HL-60/S4 (cell line): ENCODE data around the gene THSD4.
"Not testable (repeated sequence)": the region's sequence is repeated elsewhere in the genome, so short reads cannot be mapped to it uniquely, and the experiment has no call there.

Experiments
- in situ Hi-C: fragments of 300-500 bp; cut with MboI; formaldehyde crosslinking; loops from 2 replicates; pipeline ENCODE4 v1.14.3; 2022; ENCODE audit warnings: low sequenced_read_pairs

THSD4 gene

DNA sequence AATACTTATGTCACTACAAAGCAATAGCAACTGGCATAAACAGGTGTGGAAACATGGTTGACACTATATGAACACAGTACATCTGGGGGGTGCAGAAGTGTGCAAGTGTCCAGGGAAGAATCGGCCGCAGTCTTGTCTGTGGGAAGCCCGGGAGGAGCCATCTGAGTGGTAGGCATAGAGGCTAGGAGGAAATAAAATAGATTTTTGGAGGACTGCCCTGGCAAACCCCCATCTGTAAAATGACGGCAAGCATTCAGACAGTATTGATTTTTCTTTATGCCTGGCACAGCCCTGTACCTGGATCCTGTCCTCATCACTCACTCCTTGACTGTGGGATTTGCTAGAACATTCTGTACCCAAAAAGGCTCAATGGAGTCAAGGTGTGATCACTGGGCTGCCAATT is 31.3 kb downstream of the THSD4 start:
- in situ Hi-C loops: no loop called here

DNA sequence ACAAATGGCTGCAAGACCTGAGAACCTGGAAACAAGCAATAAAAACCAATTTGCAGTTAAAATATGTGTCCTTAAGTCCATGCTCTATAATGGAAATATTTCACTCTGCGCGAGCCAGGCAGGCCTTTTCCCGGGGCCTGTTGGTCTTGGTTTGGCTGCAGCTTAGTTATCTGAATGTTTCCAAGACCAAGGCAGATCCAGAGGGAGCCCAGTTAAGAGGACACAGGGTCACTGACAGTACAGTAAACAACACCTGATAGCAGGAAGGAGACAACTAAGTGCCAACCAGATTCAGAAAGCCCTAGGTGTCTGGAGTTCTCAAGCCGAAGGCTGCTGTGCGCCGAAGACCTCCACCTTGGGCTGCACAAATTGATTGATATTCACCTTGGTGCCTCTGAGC is 32.8 kb downstream of the THSD4 start:
- in situ Hi-C loops: no loop called here

DNA sequence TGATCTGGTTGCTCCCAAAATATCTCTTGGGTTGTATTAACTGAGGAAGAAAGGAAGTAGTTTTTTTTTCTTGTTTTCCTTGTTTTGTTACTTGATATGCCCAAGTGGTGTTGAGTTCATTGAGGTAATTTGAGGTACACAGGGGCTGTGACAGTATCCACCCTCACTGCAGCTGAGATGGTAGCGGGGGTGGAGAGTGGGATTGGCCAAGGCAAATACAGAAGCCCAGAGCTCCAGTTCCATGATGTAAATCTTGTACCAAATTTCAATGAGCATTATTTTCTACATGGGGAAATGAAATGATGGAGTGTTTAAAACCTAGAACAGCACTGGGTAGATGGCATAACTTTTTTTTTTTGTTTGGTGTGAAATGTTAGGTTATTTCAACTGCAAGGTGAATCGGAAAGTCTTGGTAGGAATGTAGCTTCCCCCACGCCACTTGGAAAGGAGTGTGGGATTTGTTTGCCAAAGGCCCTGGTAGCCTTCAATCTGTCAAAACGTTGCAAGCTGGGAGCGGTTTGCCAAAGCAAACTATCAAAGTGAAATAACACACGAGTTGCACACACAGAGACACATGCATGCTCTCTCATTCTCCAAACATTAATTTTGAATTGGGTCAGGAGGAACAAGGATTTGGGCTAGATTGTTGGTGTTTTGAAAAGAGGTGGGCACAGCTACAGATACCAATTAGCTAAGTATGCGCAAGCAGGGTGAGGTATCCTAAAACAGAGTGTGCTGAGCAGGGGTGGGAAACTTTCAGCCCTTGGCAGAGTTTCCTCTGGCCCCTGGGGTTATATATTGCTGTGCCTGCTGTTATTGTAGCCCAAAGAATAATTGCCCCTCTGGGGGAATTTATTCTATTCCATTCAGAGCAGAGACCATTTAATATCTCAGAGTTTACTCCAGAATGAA is 34.6 kb downstream of the THSD4 start:
- in situ Hi-C loops: no loop called here

DNA sequence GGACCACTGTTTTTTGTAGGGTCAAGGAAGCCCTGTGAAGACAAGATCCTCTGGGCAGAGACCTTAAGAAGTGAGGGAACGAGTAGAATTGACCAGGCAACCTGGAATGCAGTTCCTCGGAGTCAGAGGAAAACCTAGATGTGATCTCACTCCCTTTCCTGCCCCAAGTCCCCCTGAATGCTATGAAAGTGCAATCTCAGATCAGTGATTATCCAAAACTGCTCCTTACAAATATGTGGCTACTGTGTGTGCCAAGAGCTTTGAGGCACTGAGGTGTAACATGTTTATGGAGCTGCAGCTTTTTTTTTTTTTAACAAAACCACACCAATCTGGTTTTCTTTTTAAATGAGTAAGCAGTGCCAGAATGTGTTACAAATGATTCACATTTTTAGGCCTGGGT is 35.8 kb downstream of the THSD4 start:
- in situ Hi-C loops: no loop called here

DNA sequence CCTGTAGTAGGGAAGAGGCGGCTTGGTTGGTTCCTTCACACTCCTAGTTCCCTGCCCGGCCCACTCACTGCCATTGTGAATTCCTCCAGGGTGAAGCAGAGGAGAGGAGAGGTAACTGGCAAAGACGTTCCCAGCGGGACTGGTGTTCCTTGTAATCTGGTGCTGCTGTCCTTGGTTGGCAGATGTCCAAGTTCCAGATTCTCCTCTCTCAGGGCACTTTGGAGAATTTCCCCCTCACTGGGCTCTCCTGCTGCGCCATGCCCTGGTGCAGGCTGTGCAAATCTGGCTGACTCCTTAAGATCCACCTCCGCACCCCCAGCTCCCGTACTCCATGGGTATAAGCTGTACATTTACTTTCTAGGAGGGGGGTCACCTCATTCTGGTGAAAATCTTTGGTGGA is 37.3 kb downstream of the THSD4 start:
- in situ Hi-C loops: no loop called here

DNA sequence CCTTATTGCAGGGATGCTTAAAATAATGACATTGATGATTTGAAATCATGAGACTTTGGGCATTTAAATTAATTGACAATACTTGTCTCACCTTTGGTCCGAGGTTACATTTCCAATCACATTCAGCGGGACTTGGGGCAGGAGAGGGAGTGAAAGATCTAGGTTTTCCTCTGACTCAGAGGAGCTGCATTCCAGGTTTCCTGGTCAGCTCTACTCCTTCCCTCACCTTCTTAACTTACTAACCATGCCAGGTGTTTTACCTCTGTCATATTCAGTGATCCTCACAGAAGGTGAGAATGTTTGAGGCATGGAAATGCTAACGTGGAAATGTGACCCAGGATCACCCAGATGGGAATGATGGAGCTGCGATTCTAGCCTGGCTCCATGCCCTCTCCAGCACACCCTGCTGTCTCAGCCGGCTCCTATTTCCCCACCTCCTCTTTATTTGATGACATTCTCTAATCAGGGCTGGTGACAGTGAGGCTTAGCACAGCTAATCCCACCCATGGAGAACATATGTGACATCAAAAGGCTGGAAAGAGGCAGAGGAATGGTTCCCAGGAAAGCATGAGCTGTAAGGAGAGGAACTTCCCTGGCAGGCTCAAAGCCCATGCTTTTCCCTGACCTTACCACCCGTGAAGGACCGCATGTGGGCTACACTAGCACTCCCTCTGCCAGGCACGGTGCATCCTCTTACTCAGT is 38.7 kb downstream of the THSD4 start:
- in situ Hi-C loops: no loop called here

DNA sequence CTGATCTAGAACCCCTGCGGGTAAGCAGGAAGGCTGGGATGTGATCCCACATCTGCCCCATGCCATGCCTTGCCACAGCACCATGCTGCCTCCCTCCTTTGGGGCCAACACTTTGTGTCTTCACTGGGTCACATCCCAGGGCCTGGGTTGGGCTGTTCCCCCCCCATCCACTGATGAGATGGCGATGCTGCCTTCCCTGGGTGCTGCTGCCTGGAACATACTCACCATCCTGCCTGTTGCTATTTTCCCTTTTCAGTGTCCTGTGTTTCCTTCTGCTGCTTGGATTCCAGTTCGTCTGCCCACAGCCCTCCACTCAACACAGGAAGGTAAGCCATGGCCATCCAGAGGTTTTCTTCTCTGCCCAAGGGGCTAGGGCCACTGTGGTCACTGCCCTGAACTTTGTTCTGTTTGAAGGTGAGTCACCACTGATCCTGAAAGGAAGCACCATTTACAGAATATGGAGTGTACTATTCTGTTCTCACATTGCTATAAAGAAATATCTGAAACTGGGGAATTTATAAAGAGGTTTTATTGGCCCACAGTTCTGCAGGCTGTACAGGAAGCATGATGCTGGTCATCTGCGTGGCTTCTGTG is 39.4 kb downstream of the THSD4 start:
- in situ Hi-C loops: no loop called here

DNA sequence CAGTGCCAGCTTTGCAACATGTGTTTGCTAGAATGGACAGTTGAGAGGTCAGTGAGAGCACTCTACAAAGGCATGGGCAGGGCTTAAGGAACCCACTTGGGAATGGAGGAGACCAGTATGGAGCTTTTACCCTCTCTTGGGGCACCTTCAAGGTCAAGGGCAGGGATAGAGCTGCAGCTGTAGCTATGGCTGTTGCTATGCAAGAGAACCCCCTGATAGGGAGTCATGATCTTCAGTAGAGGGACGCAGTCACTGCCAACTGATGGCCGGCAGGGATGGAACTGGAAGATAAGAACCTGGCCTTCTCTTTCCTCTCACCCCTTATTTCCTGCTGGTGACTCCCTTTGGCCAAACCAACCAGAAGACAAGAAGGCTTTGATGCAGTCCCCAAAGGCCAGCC is 40.3 kb downstream of the THSD4 start:
- in situ Hi-C loops: no loop called here

DNA sequence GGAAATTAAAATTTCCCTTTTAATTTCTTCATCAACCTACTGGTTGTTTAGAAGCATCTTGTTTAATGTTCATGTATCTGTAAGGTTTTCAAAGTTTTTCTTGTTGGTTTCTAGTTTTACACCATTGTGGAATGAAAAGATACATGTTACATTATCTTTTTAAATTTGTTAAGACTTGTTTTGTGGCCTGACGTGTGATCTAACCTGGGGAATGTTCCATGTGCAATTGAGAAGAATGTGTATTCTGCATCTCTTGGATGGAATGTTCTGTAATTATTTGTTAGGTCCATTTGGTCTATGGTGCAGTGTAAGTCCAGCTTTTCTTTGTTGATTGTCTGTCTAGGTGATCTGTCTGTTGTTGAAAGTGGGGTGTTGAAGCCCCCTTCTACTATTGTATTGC is 45.7 kb downstream of the THSD4 start:
- in situ Hi-C loops: no loop called here

DNA sequence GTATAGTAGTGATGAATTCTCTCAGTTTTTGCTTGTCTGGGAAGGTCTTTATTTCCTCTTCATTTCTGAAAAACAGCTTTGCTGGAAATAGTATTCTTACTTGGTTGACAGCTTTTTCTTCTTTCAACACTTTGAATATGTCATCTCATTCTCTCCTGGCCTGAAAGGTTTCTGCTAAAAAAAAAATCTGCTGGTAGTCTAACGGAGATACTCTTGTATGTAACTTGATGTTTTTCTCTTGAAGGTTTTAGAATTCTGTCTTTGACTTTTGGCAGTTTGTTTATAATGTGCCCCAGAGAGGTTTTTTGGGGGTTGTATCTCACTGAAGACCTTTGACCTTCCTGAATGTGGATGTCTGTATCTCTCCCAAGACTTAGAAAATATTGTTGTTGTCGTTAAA is 47.0 kb downstream of the THSD4 start:
- in situ Hi-C loops: no loop called here

DNA sequence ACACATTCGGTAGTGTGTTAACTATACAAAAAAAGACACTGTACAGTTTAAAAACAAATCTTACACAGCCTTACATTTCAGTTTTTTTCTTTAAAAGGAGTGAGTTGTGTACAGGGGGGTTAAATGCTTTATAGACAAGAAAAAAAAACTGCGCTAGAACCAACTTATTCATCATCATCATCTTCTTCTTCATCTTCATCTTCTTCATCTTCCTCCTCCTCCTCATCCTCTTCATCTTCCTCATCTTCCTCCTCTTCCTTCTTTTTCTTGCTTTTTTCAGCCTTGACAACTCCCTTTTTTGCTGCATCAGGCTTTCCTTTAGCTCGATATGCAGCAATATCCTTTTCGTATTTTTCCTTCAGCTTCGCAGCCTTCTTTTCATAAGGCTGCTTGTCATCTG is 49.3 kb downstream of the THSD4 start:
- in situ Hi-C loops: not testable (repeated sequence)

DNA sequence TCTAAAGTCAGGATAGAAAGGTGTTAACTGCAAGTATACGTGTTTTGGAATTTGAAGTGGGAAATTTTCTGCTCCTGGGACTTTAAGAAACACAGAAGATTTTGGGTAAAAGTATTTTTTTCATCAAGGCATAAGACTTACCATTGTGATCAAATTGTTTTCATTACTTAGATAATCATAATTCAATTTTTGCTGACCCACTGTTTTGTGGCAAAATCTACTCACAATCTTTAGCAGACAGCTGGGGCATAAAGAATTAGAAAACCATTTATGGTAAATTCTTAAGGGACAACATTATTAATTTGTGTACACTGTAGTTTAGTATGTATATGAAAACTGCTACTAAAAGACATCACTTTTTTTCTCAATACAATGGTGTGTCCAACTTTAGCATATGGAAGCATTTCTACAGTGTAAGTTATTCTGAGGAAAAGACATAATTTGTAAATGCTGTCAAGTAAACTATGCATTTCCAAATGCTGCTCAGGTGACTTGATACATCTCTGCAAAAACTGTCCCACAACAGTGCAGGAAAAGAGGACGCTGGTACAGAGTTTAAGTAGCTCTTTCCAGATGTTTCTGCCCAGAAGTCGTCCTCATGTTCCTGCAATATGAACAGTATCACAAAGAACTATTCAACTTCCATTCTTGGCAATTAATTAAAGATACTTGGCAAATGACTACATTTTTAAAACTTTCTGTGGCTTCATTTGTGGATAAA is 52.3 kb downstream of the THSD4 start:
- in situ Hi-C loops: no loop called here

DNA sequence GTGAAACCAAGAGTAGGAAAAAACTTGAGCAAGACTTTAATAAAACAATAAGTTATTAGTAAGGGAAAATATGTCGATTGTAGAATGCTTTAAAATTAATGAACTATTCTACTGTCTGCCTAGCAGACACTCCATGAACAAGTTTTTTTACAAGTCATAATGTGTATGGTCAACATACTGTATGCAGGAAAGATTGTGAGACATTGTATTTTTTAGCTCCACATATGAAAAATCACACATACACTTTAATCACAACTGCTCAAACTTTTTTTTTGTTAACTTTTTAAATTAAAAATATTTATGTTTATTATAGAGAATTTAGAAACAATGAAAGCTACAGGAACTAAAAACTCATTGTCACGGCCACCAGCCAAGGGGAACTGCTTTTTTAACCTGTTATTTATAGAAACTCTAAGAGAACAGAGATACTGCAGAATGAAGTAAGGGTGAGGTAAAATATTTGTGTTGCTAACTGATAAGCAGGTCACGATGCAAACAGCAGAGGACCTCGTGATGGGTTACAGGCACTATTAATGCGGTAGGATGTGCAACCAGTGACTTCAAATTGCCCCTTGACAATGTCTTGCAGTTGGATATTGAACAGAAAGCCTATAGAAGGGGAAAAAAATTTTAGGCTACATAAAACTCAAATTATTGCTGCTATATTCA is 53.0 kb downstream of the THSD4 start:
- in situ Hi-C loops: no loop called here

DNA sequence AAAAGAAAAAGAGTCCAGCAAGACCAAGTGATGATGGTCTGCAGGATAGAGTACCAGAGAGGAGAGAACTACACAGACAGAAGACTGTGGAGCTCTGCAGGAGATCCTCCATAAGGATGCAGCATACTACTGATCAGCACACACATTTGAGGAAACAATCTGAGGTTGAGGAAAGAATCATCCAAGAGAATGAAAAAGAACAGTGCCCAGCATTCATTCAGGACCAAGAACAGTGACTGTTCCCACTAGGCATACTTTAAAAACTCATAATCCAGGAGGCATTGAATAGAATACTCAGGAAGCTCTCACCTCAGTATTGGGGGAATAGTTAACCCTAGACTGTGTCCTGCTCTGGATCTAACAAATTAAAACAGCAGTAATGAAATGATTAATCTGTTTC is 54.9 kb downstream of the THSD4 start:
- in situ Hi-C loops: no loop called here

DNA sequence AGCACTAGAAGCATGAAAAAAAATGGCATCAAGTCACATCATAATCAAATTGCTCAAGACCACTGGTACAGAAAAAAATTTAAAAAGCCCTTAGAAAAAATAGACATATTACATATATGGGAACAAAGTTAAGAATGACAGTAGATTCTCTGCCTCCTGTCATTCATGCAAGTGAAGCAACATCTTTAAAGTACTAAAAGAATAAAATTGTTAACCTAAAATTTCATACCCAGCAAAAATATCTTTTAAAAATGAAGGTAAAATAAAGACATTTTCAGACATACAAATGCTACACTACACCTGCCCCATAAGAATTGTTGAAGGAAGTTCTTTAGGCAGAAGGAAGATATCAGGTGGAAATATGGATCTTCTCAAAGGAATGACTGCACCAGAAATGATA is 55.9 kb downstream of the THSD4 start:
- in situ Hi-C loops: no loop called here

DNA sequence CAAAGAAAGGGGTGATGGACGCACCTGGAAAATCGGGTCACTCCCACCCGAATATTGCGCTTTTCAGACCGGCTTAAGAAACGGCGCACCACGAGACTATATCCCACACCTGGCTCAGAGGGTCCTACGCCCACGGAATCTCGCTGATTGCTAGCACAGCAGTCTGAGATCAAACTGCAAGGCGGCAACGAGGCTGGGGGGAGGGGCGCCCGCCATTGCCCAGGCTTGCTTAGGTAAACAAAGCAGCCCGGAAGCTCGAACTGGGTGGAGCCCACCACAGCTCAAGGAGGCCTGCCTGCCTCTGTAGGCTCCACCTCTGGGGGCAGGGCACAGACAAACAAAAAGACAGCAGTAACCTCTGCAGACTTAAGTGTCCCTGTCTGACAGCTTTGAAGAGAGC is 59.1 kb downstream of the THSD4 start:
- in situ Hi-C loops: not testable (repeated sequence)

DNA sequence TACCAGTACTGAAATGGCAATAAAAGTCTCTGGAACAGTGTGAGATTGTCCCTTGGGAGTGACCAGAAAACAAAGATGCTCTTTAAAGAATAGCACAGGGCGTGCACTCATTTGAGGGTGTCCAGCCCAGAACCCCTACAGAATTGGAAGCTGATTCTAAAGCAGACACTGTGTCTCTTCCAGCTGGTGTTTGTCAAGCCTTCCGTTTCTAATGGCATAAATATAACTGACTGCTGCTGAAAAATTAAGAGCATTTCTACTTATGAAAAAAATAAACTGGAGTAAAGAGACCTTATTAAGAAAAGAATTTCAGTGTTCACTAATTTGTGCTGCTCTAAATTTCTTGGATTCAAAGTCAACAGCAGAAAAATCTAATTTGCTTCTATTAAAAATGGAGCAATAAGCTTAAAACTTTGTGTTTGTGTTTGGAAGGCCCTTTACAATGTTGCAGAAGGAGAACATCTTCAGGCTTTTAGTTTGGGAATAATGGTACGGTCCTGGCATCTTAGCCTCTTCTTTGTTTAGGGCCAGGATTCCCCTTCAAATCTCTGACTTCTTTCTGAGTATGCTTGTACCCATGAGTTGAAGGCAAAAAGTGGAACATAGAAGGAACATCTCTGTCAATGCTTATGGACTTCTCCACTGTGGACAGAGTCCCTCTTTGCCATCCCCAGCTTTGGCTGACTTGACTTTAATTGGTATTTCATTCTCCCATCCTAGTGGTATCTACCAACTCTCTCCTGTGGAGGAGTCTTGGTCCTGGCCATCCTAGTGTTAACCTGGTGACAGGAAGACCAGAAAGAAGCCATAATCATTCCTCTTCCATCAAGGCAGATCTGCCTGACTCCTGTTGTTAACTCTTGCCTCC is 65.9 kb downstream of the THSD4 start:
- in situ Hi-C loops: no loop called here

DNA sequence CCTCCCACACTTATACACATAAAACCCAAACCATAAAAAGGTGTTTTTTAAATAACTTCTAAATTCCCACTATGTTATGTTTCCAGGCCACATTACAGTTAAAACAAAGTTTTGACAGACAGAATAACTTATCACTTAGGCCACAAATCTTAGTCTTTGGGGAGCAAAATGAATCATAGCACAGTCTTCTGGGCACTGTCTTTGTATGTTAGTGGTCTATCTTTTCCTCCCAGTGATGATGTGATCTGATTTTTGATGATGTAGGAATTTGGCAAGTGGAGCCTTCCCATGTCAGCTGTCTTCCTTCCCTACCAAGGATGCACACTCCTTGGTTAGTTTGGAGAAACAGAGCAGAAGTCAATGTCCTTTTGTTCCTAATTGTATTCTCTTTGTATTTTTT is 67.3 kb downstream of the THSD4 start:
- in situ Hi-C loops: no loop called here

DNA sequence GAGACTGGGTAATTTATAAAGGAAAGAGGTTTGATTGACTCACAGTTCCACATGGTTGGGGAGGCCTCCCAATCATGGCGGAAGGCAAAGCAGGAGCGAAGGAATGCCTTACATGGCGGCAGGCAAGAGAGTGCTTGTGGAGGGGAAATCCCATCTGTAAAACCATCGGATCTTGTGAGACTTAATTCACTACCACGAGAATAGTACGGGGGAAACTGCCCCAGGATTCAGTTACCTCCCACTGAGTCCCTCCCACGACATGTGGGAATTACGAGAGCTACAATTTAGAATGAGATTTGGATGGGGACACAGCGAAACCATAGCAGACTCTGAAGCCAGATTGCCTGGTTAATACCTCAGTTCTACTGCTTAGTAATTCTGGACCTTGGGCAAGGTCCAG is 67.8 kb downstream of the THSD4 start:
- in situ Hi-C loops: no loop called here

DNA sequence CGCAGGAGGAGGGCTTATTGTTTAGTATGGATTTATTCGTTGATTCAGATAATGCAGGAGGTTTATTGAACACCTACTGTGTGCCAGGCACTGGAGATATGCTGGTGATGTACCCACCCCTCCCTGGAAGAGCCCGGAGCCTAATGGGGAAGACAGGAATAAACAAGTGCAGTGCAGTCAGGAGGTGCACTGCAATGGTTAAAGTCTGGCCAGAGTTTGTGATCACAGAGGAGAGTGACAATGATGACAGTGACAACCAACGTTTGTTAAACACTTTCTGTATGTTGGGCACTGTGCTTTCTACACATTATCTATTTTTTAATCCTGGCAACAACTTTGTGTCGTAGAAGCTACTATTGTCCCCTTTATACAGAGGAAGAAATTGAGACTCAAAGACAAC is 70.4 kb downstream of the THSD4 start:
- in situ Hi-C loops: no loop called here
